ENCODE results near the gene FOXC1.
A peak's percentile ranks its signal among the peaks of the same experiment; 100 is the strongest.

FOXC1 gene

GRCh38 chr6:1609648-1610496 lies at the start of gene FOXC1:
TSS of gene FOXC1 (plus strand) at chr6:1609915. CDS start at chr6:1610446, 531 bp downstream.
- peak; percentile 81 for DNase-seq (ENCODE audit: low spot score)

DNA sequence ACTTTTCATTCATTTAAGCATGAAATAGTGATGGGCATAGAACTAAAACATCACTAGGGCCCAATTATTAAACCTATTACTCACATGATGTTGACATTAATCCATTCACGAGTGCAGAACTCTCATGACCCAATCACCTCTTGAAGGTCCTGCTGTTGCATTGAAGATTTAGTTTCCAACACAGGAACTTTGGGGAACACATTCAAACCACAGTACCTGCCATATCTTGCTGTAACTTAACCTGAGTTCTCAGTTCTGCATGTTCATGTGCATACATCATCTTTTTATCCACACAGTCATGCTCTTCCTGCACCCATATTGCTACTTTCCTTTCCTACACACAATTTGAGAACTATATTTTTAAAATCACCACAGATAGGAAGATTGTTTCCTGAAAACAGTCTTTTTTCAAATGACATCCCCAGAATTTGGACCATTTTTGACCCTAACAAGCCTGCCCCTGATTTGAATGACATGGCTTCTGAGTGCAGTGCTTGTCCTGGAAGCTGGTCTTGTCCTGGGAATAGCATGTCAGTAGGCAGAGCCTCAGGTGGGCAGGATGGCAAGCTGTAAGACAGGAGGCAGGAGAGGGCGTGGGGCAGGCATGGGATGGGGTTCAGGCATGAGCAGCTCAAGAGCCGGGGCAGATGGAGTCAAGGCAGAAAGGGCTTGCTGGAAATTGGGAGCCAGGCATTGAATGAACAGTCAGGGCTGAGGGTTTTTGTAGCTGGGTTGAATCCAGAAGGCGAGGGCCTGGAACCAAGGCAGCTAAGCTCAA lies 49.2 kb upstream of the FOXC1 start:
- no peak for DNase-seq (ENCODE audit: low spot score)

DNA sequence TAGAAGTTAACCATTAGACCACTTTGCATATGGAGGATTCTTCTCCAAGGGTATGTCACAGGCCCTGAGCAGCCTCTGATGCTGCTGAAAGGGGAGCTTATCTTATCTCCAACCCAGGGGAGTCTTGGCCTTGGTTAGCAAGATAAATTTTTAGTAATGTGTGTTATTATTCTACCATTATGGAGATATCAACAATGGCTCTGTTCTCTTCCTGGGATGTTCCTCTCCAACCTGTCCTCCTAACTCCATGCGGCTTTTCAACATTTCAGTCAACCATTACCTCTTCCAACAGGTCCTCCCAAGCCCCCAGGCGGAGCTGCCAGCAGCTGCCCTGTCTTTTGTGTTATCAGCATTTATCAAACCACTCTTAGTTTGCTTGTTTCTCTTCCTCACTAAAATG lies 48.4 kb upstream of the FOXC1 start:
- no peak for DNase-seq (ENCODE audit: low spot score)

DNA sequence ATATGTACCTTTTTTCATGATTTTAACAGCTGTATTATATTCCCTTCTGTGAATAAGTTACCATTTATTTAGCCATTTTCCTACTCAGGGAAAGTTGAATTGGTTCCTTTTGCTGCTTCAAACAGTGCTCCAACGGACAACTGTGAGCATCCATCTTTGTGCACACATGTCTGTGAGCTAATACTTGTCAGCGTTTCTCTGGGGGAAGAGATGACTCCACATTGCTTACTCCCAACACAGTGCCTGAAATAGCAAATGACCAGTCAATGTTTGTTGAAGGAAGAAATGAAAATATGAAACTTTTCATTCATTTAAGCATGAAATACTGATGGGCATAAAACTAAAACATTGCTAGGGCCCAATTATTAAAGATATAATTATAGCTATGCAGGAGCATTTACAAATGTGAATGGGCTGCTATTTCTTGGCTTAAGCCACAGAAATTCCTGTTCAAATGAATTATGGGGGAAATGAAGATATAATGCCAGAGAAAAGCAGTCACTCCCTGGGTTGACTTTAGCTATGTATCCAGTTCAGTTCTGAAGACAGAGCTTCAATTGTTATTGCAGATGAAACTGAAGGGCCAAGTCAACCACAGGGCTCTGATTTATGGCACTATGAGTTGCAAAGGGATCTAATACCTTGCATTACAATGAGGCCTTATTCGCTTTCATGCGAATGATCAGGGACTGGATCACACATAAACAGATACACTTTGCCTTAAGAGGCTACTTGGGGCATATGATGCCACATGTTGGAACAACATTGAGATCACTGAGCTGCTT lies 47.4 kb upstream of the FOXC1 start:
- peak; percentile 18 for DNase-seq (ENCODE audit: low spot score)

DNA sequence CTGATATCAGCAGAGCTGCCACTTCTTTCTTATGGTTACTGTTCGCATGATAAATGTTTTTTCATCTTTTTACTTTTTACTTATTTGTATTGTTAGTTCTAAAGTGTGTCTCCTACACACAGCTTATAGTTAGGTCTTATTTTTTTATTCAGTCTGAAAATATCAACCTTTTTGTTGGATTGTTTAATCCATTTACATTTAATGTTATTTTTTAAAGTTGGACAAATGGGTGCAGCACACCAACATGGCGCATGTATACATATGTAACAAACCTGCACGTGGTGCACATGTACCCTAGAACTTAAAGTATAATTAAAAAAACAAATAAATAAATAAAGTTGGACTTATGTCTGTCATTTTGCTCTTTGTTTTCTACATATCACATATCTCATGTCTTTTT lies 40.3 kb upstream of the FOXC1 start:
- no peak for DNase-seq (ENCODE audit: low spot score)

GRCh38 chr6:1570848-1571247 lies 38.9 kb upstream of the FOXC1 start:
- no peak for DNase-seq (ENCODE audit: low spot score)

GRCh38 chr6:1572892-1573291 lies 36.8 kb upstream of the FOXC1 start:
- no peak for DNase-seq (ENCODE audit: low spot score)

DNA sequence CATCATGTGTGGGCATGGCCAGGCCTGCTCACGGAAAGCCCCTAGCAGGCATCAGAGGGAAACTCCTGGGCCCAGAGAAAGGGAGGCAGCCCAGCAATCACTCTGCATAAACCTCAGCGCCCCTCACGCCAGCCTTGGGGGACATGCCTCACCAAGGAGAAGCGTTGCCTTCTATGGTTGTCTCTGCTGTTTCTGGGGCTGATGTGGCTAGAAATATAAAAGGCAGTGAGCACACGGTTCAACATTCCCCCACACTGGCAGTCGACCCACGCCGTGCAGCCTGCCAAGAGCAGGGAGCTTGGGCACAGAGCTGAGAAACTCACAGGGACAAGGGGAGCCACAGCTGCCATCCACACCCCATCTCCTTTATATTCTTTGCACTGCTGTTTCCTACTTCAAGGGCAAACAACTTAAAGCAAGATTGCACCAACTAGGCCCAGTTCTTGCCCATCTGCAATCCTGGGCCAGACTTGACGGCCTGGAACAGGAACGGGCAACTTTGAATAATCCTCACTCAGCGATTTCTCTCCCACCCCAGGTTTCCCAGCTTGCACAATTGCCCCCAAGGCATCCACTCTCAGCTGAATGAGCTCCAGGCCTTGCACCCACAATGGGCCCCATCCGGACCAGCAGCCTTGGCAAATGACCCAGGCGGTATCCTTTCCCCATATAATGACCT lies 35.5 kb upstream of the FOXC1 start:
- no peak for DNase-seq (ENCODE audit: low spot score)

DNA sequence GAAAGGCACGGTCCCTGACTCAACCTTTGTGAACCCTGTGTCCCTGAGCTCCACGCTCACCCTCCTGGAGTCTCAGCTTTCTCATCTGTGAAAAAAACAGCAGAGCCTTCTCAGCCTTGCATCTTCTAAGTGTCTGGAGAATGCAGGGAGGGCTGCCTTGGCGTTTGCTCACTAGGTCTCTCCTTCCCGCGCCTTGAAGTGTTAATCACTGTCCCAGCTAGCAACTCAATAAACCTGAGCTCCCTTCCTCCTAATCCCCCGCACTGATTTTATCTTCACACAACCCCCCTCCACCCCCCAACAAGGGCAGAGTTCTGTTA lies 34.9 kb upstream of the FOXC1 start:
- no peak for DNase-seq (ENCODE audit: low spot score)

- no peak for DNase-seq (ENCODE audit: low spot score)
These were observed 34.3 kb upstream of the FOXC1 start for GRCh38 chr6:1575210-1576041.

DNA sequence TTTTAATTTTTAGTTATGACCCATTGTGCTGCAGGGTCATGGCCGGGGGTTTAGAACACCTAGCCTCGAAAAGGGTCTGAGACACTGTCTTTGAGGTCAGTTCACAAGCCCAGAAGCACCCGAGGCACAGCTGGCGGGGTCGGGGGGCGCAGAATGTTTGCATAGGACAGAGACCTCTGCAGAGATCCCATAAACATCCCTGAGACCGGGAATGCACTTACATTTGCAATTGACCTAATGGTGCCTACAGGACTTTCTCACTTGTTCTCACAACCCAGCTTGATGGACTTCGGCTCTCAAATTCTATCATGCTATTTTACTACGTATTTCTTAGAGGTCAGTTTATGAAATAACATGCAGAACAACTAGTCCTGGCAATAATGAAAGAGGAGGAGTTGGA lies 33.5 kb upstream of the FOXC1 start:
- DNase-seq (ENCODE audit: low spot score) = no peak

DNA sequence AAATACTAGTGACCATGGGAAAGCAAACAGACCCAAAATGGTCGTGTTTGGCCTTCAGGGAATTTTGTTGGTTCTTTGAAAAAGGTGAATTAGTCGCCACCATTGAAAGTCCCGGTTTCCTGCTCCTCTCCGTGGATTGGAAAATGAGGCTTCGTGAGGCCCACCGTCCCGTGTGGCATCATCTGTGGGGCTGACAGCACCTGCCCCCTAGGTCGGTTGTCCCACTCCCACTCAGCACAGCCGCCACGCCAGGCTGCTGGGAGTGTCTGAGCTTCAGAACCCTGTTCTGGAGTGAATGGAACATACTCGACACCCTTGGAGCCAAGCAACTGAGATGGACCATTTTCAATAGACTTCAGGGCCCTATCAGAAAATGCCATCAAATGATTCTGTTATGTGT lies 33.0 kb upstream of the FOXC1 start:
- no peak for DNase-seq (ENCODE audit: low spot score)

GRCh38 chr6:1577146-1577680 lies 32.5 kb upstream of the FOXC1 start:
- no peak for DNase-seq (ENCODE audit: low spot score)

- DNase-seq (ENCODE audit: low spot score) = no peak
These were observed 31.6 kb upstream of the FOXC1 start for GRCh38 chr6:1577896-1578745.

- DNase-seq (ENCODE audit: low spot score) = no peak
These were observed 30.6 kb upstream of the FOXC1 start for GRCh38 chr6:1579096-1579495.

- DNase-seq (ENCODE audit: low spot score) = no peak
These were observed 29.6 kb upstream of the FOXC1 start for GRCh38 chr6:1580109-1580508.

GRCh38 chr6:1580585-1580984 lies 29.1 kb upstream of the FOXC1 start:
- DNase-seq (ENCODE audit: low spot score) = no peak

GRCh38 chr6:1581120-1581991 lies 28.4 kb upstream of the FOXC1 start:
- no peak for DNase-seq (ENCODE audit: low spot score)

DNA sequence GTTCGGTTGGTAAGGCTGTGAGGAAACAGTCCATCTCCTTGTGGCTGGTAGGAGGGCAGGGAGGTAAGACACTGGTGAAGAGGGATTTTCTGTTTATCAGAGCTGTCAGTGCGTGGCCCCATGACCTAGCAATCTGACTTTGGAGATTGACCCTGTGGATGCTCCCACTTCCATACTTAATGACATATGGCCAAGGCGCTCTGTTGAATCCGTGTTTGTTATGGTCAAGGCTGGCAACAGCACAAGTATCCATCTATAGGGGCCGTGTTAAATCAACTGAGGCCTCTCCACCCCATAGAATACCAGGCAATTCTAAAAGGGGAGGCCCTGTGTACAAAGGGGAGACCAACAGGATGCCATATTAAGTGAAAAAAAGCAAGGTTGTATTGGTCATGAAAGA lies 25.6 kb upstream of the FOXC1 start:
- DNase-seq (ENCODE audit: low spot score) = no peak
